ENCODE data around the gene DTWD2.
"Not testable (repeated sequence)": the region's sequence is repeated elsewhere in the genome, so short reads cannot be mapped to it uniquely, and the experiment has no call there.

The DTWD2 gene

DNA sequence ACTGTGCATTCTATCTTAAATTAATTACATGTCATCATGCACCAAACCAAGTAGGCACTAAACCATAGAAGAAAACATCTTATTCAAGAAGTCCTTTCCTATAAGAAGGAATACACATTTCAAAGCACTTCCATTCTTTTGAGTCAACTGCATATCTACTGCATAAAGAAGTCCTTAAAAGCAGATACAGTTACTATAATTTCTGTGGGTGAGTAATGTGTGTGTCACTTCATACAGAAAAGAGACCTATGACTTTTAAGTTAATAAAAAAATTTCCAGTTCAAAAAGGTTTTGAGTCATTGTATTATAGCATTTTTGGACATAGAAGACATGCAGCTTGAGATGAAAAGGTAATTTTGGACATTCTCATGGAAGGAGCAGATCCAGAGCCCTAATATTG is 125.0 kb downstream of the DTWD2 start:
- no peak for DNase-seq (ENCODE audit: low read depth)

GRCh38 chr5:118862596-118862995 is 125.8 kb downstream of the DTWD2 start:
- DNase-seq (ENCODE audit: low read depth): no peak

GRCh38 chr5:118857700-118858099 is 130.6 kb downstream of the DTWD2 start:
- DNase-seq (ENCODE audit: low read depth): no peak

- no peak for DNase-seq (ENCODE audit: low read depth)
Observed at GRCh38 chr5:118854819-118855218, 133.5 kb downstream of the DTWD2 start.

DNA sequence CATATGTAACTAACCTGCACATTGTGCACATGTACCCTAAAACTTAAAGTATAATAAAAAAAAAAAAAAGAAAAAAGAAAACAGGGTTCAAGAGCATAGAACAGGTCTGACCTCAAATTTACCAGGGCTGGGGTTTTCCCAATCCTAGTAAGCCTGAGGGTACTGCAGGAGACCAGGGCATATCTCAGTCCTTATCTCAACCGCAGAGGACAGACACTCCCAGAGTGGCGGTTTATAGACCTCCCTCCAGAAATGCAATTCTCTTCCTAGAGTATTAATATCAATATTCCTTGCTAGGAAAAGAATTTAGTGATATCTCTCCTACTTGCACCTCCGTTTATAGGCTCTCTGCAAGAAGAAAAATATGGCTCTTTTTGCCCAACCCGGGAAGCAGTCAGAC is 136.6 kb downstream of the DTWD2 start:
- not testable (repeated sequence) for DNase-seq (ENCODE audit: low read depth)

DNA sequence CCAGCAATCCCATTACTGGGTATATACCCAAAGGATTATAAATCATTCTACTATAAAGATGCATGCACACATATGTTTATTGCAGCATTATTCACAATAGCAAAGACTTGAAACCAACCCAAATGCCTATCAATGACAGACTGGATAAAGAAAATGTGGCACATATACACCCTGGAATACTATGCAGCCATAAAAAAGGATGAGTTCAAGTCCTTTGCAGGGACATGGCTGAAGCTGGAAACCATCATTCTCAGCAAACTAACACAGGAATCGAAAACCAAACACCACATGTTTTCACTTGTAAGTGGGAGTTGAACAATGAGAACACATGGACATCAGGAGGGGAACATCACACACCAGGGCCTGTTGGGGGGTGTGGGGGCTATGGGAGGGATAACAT is 138.8 kb downstream of the DTWD2 start:
- DNase-seq (ENCODE audit: low read depth): not testable (repeated sequence)

DNA sequence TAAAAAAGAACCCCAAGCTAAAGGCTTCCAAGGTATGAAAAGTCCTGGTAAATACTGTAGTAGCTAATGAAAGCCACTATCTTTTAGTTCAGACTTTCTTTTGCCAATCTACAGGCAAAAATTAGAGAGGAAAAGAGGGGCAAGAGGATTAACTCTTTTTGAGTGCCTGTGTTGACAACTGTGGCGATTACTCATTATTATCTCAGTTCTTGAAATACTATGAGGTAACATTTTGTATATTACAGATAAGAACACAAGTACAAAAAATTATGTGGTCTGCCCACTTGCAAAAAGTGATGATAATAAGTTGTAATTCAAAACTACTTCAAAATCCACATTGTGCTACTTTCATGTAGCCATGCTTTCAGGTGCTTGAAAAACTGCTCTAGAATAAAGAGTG is 144.0 kb downstream of the DTWD2 start:
- no peak for DNase-seq (ENCODE audit: low read depth)

GRCh38 chr5:118834710-118835109 is 153.6 kb downstream of the DTWD2 start:
- no peak for DNase-seq (ENCODE audit: low read depth)

- DNase-seq (ENCODE audit: low read depth): no peak
Observed at GRCh38 chr5:118832974-118833373, 155.4 kb downstream of the DTWD2 start.

GRCh38 chr5:118825226-118825625 is 163.1 kb downstream of the DTWD2 start:
- DNase-seq (ENCODE audit: low read depth): no peak

- DNase-seq (ENCODE audit: low read depth): no peak
Observed at GRCh38 chr5:118818604-118819003, 169.7 kb downstream of the DTWD2 start.

- no peak for DNase-seq (ENCODE audit: low read depth)
Observed at GRCh38 chr5:118808441-118808840, 179.9 kb downstream of the DTWD2 start.

- no peak for DNase-seq (ENCODE audit: low read depth)
Observed at GRCh38 chr5:118806571-118806970, 181.8 kb downstream of the DTWD2 start.

DNA sequence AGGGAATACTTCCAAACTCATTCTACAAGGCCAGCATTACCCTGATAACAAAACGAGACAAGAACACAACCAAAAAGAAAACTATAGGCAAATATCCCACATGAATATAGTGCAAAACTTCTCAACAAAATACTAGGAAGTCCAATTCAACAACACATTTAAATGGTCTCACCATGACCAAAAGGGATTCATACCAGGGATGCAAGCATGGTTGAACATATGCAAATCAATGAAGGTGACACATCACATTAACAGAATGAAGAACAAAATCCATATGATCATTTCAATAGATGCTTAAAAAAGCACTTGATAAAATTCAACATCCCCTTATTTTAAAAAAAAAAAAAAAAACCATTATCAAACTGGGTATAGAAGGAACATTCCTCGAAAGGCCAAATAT is 186.0 kb downstream of the DTWD2 start:
- no peak for DNase-seq (ENCODE audit: low read depth)

DNA sequence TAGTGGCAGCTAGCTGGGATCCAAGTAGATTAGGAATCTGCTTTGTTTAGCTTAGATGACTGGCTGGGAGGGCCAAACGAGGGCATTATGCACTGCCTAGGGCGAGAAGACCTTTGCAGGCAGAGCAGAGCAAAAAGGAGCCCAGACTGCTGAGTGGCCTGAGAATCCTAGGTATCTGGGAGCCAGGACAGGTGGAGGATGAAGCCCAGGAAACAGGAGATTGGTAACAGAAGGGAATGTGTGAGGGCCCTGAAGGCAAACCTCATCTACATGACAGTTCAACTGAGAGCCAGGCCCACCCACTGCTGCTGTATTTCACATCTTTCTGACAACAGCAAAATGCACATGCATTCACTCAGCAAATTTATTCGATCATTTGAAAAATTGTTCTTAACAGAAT is 192.3 kb downstream of the DTWD2 start:
- no peak for DNase-seq (ENCODE audit: low read depth)

- DNase-seq (ENCODE audit: low read depth): no peak
Observed at GRCh38 chr5:118794281-118794680, 194.1 kb downstream of the DTWD2 start.

DNA sequence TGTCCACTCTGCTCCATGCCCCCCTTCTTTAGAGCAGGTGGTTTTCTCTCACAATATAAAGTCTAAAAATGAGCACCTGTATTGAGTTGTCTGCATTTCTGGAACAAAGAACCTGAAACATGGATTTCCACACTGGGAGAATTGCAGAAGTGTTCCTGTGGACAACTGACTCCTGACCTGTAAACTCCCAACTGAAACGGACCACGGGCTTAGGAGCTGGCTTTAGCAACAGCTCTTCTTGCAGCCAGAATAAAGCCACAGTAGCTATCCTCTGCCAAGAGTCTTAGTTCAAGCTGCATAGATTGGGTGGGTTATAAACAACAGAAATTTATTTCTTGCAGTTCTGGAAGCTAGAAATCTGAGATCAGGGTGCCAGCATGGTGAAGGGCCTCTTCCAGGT is 194.7 kb downstream of the DTWD2 start:
- no peak for DNase-seq (ENCODE audit: low read depth)

DNA sequence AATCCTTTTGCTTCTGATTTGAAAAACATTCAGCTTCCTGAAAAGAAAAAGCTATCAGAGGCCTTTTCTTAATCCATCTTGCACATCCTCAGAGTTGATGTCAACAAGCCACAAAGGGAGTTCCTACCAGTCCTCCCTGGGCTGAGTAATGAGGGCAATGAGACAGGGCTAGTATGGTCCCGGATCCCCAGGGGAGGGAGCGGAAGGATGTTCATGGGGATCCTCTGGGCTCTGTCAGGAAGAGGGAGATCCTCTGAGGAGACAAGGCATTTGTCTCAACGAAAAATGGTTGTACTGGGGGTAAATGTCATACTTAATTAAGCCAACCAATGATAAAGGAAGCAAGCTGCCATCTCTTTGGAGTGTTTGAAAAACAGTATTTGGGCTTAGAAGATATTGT is 195.3 kb downstream of the DTWD2 start:
- no peak for DNase-seq (ENCODE audit: low read depth)

DNA sequence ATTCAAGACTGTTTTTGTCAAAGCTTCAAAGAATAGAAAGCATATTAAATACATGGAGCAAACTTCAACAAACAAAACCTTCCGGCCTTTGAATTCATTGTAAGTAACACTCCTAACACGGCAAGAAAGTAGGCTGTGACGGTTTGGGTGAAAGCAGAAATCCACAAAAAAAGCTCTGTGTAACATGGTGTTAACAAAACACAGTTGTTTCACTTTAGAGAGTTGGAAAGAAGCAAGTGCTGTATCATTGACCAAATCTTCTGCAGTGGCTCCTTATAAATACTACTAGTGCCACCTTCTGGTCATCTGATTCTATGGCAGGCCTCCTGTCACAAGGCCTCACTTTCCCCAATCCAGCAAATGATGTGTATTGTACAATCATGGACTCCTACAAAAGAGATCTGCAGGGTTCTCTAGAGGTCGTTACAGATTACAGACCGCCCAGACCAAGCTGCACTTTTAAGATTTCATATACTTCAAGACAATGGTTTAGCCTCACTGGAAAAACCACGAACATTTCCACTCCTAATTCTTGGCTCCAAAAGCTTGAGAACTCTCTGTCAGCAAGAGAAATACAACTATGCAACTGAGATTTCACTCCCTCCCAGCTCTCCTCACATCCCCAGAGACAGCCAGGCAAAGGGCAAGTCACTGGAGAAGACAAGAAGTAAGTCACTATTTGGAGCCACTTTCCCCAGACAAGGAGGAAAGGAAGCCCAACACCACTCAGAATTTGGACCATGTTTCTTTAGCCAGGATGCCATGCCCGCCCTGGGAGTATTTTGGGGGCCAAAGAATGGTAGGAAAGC is 196.2 kb downstream of the DTWD2 start:
- DNase-seq (ENCODE audit: low read depth): no peak

DNA sequence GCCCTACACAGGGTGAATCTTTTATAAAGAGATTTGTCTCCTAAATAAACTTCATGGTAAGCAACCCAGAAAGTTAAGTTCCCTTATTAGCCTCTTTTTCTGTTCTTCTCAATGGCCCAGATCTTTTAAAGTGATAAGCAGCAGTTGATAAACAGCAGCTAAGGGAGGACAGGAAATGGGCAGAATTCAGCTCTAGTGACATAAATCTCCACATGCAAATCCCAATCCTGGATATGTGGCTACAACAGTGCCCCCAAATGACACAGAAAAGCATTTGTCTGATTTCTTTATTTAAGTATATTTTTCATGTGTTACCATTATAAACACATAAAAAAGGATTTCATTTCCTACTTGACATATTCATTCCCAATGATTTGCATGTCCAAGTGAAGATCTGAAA is 199.0 kb downstream of the DTWD2 start:
- DNase-seq (ENCODE audit: low read depth): no peak

- no peak for DNase-seq (ENCODE audit: low read depth)
Observed at GRCh38 chr5:118788351-118788750, 200.0 kb downstream of the DTWD2 start.

Measured in stimulated activated CD8-positive, alpha-beta memory T cell treated with anti-CD3 and anti-CD28 coated beads, Interleukin-7, amount 100 ng/mL, for 24 hours (primary cell).